Measurements from ENCODE around the gene KIF5A.
"Not testable (repeated sequence)": the region's sequence is repeated elsewhere in the genome, so short reads cannot be mapped to it uniquely, and the experiment has no call there.

DNA sequence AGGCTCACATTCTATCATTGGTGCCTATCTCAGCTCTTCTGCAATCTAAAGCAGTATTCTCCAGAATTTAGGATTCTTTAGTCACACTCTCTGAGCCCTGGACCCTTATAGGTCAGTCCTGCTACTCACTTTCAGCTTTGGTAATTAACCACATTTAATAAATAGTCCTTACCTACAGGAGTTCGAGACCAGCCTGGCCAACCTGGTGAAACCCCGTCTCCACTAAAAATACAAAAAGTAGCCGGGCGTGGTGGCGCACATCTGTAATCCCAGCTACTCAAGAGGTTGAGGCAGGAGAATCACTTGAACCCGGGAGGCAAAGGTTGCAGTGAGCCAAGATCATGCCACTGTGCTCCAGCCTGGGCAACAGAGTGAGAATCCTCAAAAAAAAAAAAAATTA, 36.2 kb upstream of the KIF5A start:
- TF ChIP-seq, protein P1, sequence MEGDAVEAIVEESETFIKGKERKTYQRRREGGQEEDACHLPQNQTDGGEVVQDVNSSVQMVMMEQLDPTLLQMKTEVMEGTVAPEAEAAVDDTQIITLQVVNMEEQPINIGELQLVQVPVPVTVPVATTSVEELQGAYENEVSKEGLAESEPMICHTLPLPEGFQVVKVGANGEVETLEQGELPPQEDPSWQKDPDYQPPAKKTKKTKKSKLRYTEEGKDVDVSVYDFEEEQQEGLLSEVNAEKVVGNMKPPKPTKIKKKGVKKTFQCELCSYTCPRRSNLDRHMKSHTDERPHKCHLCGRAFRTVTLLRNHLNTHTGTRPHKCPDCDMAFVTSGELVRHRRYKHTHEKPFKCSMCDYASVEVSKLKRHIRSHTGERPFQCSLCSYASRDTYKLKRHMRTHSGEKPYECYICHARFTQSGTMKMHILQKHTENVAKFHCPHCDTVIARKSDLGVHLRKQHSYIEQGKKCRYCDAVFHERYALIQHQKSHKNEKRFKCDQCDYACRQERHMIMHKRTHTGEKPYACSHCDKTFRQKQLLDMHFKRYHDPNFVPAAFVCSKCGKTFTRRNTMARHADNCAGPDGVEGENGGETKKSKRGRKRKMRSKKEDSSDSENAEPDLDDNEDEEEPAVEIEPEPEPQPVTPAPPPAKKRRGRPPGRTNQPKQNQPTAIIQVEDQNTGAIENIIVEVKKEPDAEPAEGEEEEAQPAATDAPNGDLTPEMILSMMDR (IDR thresholded peaks at IDR 0.05; ENCODE audit: insufficient read depth, low read length, poor library complexity, severe bottlenecking) = not testable (repeated sequence)
- TF ChIP-seq EZH2phosphoT487 (conservative IDR thresholded peaks at IDR 0.05; ENCODE audit: low read length) = not testable (repeated sequence)

Data from SU-DHL-6 (cell line).